Thyroid gland (tissue), 4 donors: ENCODE data around the gene RUNX2. TPM values are rescaled to one million over a fixed set of nuclear protein-coding genes. Genes with fewer than 3 reads are reported as not detected.

Experiments used
- DNase-seq, 2 donors: peaks; one replicate each; pipeline ENCODE4 v3.0.0-alpha.2; 2019
- H3K27ac ChIP-seq, 3 donors: fragments of 200-600 bp; sonication (generic); 1 replicate in 2 of 3; 2 replicates in 1 of 3; pipeline ENCODE4 v1.5.1; 2016 to 2019; ENCODE audit warnings: mild to moderate bottlenecking in 1 of 3, moderate library complexity in 1 of 3
- H3K27me3 ChIP-seq: fragments of 200-600 bp; sonication (generic); one replicate; pipeline ENCODE4 v1.5.1; 2019
- H3K36me3 ChIP-seq, 2 donors: fragments of 200-600 bp; sonication (generic); one replicate each; pipeline ENCODE4 v1.5.1; 2016 to 2019
- H3K4me1 ChIP-seq, 2 donors: fragments of 200-600 bp; sonication (generic); one replicate each; pipeline ENCODE4 v1.5.1; 2017 to 2019
- H3K4me3 ChIP-seq, 3 donors: fragments of 200-600 bp; sonication (generic); replicated peaks in 1 of 3; 1 replicate in 2 of 3; 2 replicates in 1 of 3; pipeline ENCODE4 v1.5.1; 2016; ENCODE audit warnings: mild to moderate bottlenecking in 1 of 3
- H3K9me3 ChIP-seq: fragments of 200-600 bp; sonication (generic); one replicate; pipeline ENCODE4 v1.5.1; 2017
- CTCF ChIP-seq, 6 experiments: fragments of 200-600 bp in 3 of 6; fragments of 450-650 bp in 3 of 6; sonication (generic) in 3 of 6; IDR thresholded peaks; one replicate each; pipeline ENCODE4 v1.5.1; 2016 to 2019; ENCODE audit warnings: antibody characterized with exemption in 6 of 6, mild to moderate bottlenecking in 2 of 6, inconsistent platforms in 1 of 6, moderate library complexity in 1 of 6
- POLR2A ChIP-seq, 2 donors: fragments of 450-650 bp; IDR thresholded peaks; one replicate each; pipeline ENCODE4 v1.6.1; 2017; ENCODE audit warnings: antibody characterized with exemption in 2 of 2, mild to moderate bottlenecking in 2 of 2, moderate library complexity in 1 of 2
- WGBS, 2 donors: methylation state at CpG; one replicate each; pipeline ENCODE4 v1.1.5; 2017; 5-methylcytosine and 5-hydroxymethylcytosine counted together
- intact Hi-C: fragments of 100-400 bp; cut with DNase I; formaldehyde crosslinking; loops from one replicate; pipeline ENCODE4 v1.15.1; 2023
- total RNA-seq, 4 donors: library from RNA; depleted of rRNA; stranded (reverse); fragments of >200 nt; gene quantifications; one replicate each; pipeline ENCODE4 v1.2.3, GENCODE V29; 2016

Gene RUNX2
- total RNA-seq, 4 donors from 2014 or later: 1.6 to 4.2 (median 2.7) TPM

DNA sequence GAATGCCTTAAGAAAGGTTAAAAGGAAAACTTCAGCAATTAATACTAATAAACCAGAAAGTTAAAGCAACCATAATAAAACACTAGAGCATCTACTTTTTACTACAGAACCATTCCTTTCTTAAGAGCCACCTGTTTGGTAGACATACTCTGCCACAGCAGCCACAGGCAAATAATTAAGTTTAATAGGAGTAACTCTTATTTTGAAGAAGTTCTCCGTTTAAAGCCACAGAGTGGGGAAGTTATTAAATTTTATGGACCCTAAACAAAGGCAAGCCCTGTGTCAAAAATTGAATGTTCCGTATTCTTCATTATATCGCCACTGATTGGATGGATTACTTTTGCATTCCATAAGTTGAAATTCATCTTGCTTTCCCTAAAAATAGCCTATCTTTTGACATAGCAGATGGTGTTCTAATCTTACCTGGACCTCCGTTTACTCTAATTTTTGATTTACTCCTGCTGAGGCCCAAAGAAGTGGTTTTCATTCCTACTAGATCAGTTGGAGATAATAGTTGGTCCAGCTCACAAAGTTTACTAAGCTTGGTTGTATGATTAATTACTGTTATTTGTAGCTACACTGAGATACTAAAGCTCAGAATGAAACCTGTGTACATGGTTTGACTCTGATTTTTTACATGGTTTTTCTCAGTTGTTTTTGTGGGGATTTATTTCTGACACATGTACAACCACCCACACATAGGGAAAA is 190.0 kb downstream of the RUNX2 start:
- intact Hi-C loops: no loop called here
- TF ChIP-seq CTCF (IDR thresholded peaks at IDR 0.05): no peak
- TF ChIP-seq POLR2A (IDR thresholded peaks at IDR 0.05): no peak
- DNase-seq: no peak
- WGBS, 2 donors: 91% methylated on average over 4 of the region's 4 CpGs
- Histone ChIP-seq H3K4me1 (no peaks in the 10 kb centered on the region), H3K27ac (no peak overlapping the region), H3K9me3 (no peaks in the 10 kb centered on the region), H3K27me3 (no peaks in the 10 kb centered on the region), H3K36me3 (no peaks in the 10 kb centered on the region), H3K4me3 (no peak overlapping the region)

DNA sequence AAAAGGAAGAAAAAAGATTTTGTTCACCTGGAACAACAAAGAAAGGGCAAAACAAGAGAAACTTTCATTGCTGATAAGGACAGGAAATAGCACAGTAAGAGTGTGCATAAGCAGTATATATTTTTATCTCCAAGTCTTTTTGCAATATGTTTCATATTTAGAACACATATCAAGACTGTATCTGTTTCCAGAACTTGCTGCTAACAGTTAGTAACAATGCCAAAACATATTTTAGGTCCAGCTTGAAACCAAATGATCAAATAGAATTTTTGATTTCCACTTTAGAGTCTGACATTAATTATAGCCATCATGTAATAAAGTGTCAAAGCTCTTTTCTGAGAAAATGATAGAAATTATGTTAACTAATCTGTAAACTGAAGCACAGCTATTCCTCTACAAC is 193.1 kb downstream of the RUNX2 start:
- Histone ChIP-seq H3K4me3 (no peak overlapping the region), H3K27me3 (no peaks in the 10 kb centered on the region), H3K36me3 (no peaks in the 10 kb centered on the region), H3K9me3 (no peaks in the 10 kb centered on the region), H3K4me1 (no peaks in the 10 kb centered on the region), H3K27ac (no peak overlapping the region)
- TF ChIP-seq POLR2A (IDR thresholded peaks at IDR 0.05): no peak
- no peak for TF ChIP-seq CTCF (IDR thresholded peaks at IDR 0.05)
- intact Hi-C loops: no loop called here
- DNase-seq: no peak

- Histone ChIP-seq H3K27ac (no peak overlapping the region), H3K36me3 (no peaks in the 10 kb centered on the region), H3K4me3 (no peak overlapping the region), H3K27me3 (no peaks in the 10 kb centered on the region), H3K4me1 (no peaks in the 10 kb centered on the region), H3K9me3 (no peaks in the 10 kb centered on the region)
- intact Hi-C loops: no loop called here
- no peak for TF ChIP-seq POLR2A (IDR thresholded peaks at IDR 0.05)
- no peak for TF ChIP-seq CTCF (IDR thresholded peaks at IDR 0.05)
- DNase-seq: no peak
- 92 to 93% methylated on average over 4 of the region's 4 CpGs for WGBS, 2 donors
Measured at GRCh38 chr6:45522486-45522885, 194.4 kb downstream of the RUNX2 start.

DNA sequence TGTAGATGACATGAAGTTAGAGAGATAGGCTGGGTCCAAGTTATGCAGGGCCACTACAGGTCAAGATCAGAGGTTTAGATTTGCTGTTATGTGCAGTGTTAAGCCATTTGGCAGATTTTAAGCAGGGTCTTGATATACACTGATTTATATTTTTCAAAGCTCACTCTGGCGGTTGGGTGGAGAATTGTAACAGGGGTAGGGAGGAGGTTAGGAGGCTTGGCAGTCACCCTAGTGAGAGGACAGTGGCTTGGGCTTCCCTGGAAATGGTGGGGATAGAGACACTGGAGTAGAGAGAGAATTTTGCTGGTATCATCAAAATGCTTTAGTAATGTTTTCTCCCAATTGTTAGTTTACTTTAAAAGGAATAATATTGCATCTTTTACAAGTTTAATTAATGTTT is 199.1 kb downstream of the RUNX2 start:
- H3K9me3 ChIP-seq: no peaks in the 10 kb centered on the region
- no peak overlapping the region for H3K4me3 ChIP-seq
- no peaks in the 10 kb centered on the region for H3K4me1 ChIP-seq
- TF ChIP-seq POLR2A (IDR thresholded peaks at IDR 0.05): no peak
- no peak for TF ChIP-seq CTCF (IDR thresholded peaks at IDR 0.05)
- DNase-seq: no peak
- intact Hi-C loops: no loop called here
- no peaks in the 10 kb centered on the region for H3K36me3 ChIP-seq
- H3K27ac ChIP-seq: no peak overlapping the region
- H3K27me3 ChIP-seq: no peaks in the 10 kb centered on the region
- 89 to 93% methylated on average over 1 of the region's 1 CpG for WGBS, 2 donors

DNA sequence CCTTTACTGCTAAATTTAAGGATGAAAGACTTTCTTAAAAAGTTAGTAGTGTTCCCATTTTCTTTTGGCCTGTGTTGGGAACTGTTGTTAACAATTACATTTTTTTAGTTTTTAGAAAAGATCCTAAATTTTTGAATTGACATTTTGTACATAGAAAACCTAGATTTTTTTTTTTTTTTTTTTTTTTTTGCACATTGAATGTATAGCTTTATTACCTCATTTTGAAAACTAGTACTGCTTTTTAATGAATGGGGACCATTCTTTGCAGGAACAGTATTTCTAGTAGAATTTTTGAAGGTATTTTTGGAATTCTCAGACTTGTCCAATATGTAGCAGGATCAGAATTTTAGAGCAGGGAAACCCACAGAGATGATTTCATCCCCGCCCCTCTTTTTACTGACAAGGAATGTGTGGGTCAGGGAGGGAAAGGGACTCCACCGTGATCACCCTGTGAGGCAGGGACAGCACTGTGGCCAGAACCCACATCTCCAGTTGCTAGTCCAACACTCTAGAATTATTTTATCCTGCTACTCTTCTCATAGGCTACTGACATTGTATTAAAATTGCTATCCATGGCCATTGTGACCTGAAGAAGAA is 204.0 kb downstream of the RUNX2 start:
- DNase-seq: no peak
- Histone ChIP-seq H3K9me3 (no peaks in the 10 kb centered on the region), H3K36me3 (no peaks in the 10 kb centered on the region), H3K4me3 (no peak overlapping the region), H3K27ac (no peak overlapping the region), H3K27me3 (no peaks in the 10 kb centered on the region), H3K4me1 (no peaks in the 10 kb centered on the region)
- WGBS, 2 donors: 87 to 96% methylated on average over 2 of the region's 2 CpGs
- intact Hi-C loops: no loop called here
- TF ChIP-seq POLR2A (IDR thresholded peaks at IDR 0.05): no peak
- no peak for TF ChIP-seq CTCF (IDR thresholded peaks at IDR 0.05)
